ENCODE results near the gene SLC16A5.

Gene SLC16A5

DNA sequence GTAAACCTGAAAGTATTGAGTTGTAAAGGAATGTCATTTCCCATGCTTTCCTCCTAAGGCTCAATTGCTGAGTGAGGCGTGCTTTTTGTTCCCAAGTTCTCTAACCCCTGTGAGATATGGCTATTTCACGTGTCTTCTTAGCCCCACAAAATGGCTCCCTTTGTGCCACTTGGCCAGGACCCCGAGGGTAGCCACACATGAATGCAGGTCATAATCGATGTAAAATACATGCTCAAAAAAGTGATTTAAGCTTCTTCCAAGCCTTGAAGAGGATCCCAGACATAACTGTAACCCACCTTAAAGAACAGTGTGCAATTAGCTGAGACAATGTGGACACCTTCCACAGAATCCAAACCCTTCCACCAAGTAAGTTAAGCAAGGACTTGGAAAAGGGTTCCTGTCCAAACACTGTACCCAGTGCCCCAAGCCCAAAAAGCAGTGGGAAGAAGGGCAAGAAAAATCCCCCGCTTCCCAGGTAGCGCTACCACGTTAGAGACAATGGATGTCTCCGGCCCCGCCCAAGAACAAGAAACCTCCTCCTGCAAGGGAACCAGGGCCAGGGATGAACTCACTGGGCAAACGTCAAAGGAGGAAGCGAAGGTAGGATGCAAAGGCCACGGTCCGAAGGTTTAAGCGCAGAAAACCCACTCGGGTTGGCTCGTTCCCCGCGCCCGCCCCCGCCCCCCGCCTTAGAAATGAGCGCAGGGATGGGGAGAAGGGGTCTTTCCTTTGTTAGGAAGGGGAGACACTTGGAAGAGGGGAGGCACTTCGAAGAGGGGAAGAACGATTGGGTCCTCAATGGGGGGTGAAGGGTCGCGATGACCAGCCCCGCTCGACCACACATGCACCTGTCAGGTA lies 65.4 kb downstream of the SLC16A5 start:
- Histone ChIP-seq H3F3A (ENCODE audit: insufficient read depth, low read length) (no peaks in the 10 kb centered on the region), H3K79me2 (ENCODE audit: low read length) (peaks cover 57% of the 10 kb centered on the region), H3K9me2 (replicated peaks; ENCODE audit: insufficient read depth, low read length) (no peaks in the 10 kb centered on the region), H3K4me2 (ENCODE audit: low read depth, low read length) (peak overlapping the region; percentile 75), H3K4me1 (ENCODE audit: low read length) (peaks cover 15% of the 10 kb centered on the region), H3K27ac (ENCODE audit: low read length) (no peak overlapping the region), H3K4me3 (ENCODE audit: low read length) (peak overlapping the region; percentile 82), H3K9ac (ENCODE audit: low read length) (peak overlapping the region; percentile 64), H3K36me3 (replicated peaks; ENCODE audit: insufficient read depth, low read length) (no peaks in the 10 kb centered on the region), H2AFZ (ENCODE audit: low read length) (peak overlapping the region; percentile 55; the same call in 1 of the 2 replicates), H3K9me3 (replicated peaks; ENCODE audit: insufficient read depth, low read length) (no peaks in the 10 kb centered on the region), H3K27me3 (replicated peaks; ENCODE audit: insufficient read depth, low read length) (no peaks in the 10 kb centered on the region), H4K20me1 (ENCODE audit: insufficient read depth, low read length) (no peaks in the 10 kb centered on the region)
- no peak for DNase-seq
- TF ChIP-seq, protein P1, sequence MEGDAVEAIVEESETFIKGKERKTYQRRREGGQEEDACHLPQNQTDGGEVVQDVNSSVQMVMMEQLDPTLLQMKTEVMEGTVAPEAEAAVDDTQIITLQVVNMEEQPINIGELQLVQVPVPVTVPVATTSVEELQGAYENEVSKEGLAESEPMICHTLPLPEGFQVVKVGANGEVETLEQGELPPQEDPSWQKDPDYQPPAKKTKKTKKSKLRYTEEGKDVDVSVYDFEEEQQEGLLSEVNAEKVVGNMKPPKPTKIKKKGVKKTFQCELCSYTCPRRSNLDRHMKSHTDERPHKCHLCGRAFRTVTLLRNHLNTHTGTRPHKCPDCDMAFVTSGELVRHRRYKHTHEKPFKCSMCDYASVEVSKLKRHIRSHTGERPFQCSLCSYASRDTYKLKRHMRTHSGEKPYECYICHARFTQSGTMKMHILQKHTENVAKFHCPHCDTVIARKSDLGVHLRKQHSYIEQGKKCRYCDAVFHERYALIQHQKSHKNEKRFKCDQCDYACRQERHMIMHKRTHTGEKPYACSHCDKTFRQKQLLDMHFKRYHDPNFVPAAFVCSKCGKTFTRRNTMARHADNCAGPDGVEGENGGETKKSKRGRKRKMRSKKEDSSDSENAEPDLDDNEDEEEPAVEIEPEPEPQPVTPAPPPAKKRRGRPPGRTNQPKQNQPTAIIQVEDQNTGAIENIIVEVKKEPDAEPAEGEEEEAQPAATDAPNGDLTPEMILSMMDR (IDR thresholded peaks at IDR 0.05; ENCODE audit: low read length), result no peak
- no peak for TF ChIP-seq EZH2 (optimal IDR thresholded peaks at IDR 0.05; ENCODE audit: low read depth, low read length)
- no peak for TF ChIP-seq EZH2phosphoT487 (IDR thresholded peaks at IDR 0.05; ENCODE audit: low read length)

DNA sequence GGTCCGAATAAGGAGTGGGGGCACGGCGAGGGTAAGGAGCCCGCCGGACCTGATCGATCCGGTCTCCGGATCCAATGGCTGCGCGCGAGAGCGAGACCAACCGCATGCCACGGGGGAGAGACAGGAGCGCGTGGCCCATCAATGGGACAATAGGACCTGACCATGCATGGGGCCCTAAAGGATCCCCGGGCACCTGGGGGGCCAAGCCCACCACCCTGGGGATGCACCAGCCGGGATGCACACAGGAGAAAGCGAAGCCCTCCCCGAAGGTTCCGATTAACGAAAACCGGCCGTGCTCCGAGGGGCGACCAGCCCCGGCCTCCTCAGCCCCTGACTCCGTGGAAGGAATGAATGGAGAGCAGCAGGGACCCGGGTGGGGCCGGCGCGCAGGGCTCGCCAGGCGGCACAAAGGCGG lies 66.0 kb downstream of the SLC16A5 start:
- no peaks in the 10 kb centered on the region for H3F3A ChIP-seq (ENCODE audit: insufficient read depth, low read length)
- H3K4me1 ChIP-seq (ENCODE audit: low read length), result peaks cover 15% of the 10 kb centered on the region
- peaks cover 51% of the 10 kb centered on the region for H3K79me2 ChIP-seq (ENCODE audit: low read length)
- peak overlapping the region; percentile 64 for H3K9ac ChIP-seq (ENCODE audit: low read length)
- H3K9me3 ChIP-seq (replicated peaks; ENCODE audit: insufficient read depth, low read length), result no peaks in the 10 kb centered on the region
- no peak overlapping the region for H3K27ac ChIP-seq (ENCODE audit: low read length)
- H3K4me2 ChIP-seq (ENCODE audit: low read depth, low read length), result peak overlapping the region; percentile 75
- H2AFZ ChIP-seq (ENCODE audit: low read length), result peak overlapping the region; percentile 55
- TF ChIP-seq EZH2 (optimal IDR thresholded peaks at IDR 0.05; ENCODE audit: low read depth, low read length) (no peak), EZH2phosphoT487 (IDR thresholded peaks at IDR 0.05; ENCODE audit: low read length) (no peak)
- TF ChIP-seq, protein P1 (IDR thresholded peaks at IDR 0.05; ENCODE audit: low read length), result no peak
- H3K9me2 ChIP-seq (replicated peaks; ENCODE audit: insufficient read depth, low read length), result no peaks in the 10 kb centered on the region
- H4K20me1 ChIP-seq (ENCODE audit: insufficient read depth, low read length), result no peaks in the 10 kb centered on the region
- no peaks in the 10 kb centered on the region for H3K27me3 ChIP-seq (replicated peaks; ENCODE audit: insufficient read depth, low read length)
- peak overlapping the region; percentile 82 for H3K4me3 ChIP-seq (ENCODE audit: low read length)
- no peaks in the 10 kb centered on the region for H3K36me3 ChIP-seq (replicated peaks; ENCODE audit: insufficient read depth, low read length)
- DNase-seq, result no peak

DNA sequence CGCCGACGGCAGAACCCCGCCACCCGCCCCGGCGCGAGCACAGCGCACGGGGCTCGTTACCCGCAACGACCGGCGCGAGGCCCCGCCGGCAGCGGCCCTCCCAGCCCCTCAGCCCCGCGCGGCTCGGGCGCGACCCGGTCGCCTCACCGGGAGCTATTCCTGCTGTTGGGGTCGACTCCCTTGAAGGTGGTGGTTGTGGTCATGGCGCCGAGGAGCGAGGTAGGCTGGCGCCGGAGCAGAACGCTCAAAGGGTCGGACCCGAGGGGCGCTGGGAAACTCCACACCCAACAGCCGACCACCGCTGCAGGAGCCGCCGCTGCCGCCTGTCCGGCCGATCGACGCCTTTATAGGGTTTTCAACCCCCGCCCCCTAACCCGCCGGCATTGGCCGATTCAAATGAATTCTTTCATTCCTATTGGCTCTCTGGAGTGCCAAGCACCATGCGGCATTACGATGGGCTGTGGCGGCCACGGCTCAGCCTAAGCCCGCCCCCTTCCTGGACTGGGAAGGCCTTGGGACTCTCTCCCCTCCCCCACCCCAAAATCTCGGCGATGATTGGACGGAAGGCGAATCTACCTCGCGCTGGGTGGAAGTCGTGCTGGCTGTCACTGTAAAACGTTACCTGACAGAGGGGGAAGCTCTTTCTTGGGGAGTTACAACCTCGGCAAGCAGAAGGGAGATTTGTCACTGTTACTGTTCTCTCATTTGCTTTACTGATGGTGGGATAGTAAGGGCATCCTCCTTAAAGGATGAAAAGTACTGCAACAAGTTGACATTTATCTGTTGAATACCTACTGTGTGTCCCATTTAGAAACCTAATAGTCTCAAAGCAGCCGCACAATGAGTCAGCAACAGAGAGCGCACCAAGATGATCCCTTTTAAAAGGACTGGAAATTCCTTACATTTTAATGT lies 66.7 kb downstream of the SLC16A5 start, which contains the start of gene JPT1:
Gene JPT1 (minus strand): TSS at position 318 of the 912 bp plus-strand sequence. CDS start 115 bp downstream, at position 203.
- Histone ChIP-seq H3K9me2 (replicated peaks; ENCODE audit: insufficient read depth, low read length) (no peaks in the 10 kb centered on the region), H3K27me3 (replicated peaks; ENCODE audit: insufficient read depth, low read length) (no peaks in the 10 kb centered on the region), H3F3A (ENCODE audit: insufficient read depth, low read length) (peaks cover 3% of the 10 kb centered on the region; the same call in 1 of the 2 replicates), H3K9ac (ENCODE audit: low read length) (peak within 1 kb of the TSS; percentile 64), H3K4me3 (ENCODE audit: low read length) (peak within 1 kb of the TSS; percentile 82), H4K20me1 (ENCODE audit: insufficient read depth, low read length) (no peaks in the 10 kb centered on the region), H3K4me2 (ENCODE audit: low read depth, low read length) (peak within 1 kb of the TSS; percentile 75), H2AFZ (ENCODE audit: low read length) (peak within 1 kb of the TSS; percentile 55), H3K27ac (ENCODE audit: low read length) (peak within 1 kb of the TSS; percentile 36; the same call in 1 of the 2 replicates), H3K4me1 (ENCODE audit: low read length) (peaks cover 15% of the 10 kb centered on the region), H3K79me2 (ENCODE audit: low read length) (peaks cover 45% of the 10 kb centered on the region), H3K9me3 (replicated peaks; ENCODE audit: insufficient read depth, low read length) (no peaks in the 10 kb centered on the region), H3K36me3 (replicated peaks; ENCODE audit: insufficient read depth, low read length) (no peaks in the 10 kb centered on the region)
- TF ChIP-seq EZH2 (optimal IDR thresholded peaks at IDR 0.05; ENCODE audit: low read depth, low read length) (no peak), EZH2phosphoT487 (IDR thresholded peaks at IDR 0.05; ENCODE audit: low read length) (no peak)
- TF ChIP-seq, protein P1 (IDR thresholded peaks at IDR 0.05; ENCODE audit: low read length), result no peak
- DNase-seq, result peak; percentile 99

Measured in MM.1S (cell line).